ENCODE data around the gene WNT11.
A peak's percentile ranks its signal among the peaks of the same experiment; 100 is the strongest.

Gene WNT11

DNA sequence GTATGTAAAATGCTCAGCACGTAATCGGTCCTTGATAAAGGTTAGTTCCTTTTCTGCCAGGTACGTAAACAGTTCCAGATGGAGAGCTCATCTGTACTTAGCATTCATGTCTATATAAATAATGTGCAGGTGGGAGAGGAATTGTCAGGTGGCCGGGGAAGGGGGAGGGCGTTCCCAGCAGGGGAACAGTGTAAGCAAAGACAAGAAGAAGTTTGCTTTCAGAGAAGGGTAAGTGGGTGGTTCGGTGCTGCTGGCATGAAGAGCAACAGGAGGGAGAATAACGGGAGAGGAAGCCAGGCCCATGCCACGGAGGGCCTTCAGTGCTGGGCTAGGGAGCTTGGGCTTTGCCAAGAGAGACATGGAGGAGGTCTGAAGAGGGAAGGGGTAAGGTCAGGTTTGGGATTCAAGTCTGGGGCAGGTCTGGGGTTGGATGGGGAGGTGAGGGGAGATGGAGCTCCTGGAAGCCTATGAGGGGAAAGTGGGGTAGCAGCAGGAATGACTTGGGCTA is 11.4 kb upstream of the WNT11 start:
- no peak for DNase-seq

DNA sequence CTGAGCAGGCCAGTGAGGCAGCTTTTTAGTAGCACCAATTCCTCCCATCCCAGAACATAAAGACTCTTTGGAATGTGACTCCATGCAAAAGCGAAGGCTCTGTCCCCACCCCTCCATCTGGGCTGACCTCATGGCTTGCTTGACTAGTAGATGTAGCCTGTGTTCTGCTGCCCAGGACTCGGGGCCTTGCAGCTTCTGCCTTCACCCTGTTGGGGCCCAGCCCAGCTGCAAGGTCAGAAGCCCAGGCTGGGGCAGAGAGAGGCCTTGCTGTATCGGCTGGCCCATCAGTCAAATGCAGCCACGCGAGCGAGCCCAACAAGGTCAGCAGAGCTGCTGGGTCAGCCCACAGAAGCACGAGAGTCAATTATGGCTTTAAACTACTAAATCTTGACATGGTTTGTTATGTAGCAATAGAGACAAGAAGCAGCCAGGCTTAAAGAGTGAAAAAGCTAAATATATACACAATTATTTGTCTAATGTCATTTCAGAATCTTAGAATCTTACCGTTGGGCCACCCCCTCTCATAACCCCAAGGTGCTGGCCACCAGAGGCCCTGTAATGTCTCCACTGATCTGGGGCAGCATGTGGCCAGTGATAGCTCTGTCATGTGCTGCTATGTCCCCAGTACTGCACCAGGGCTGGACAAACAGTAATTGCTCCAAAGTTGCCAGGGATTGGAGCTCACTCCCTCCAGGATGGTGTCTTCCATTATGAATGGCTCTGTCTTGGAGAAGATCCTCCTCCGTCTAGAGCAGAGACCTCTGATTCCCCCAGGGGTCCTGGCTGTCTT is 10.4 kb upstream of the WNT11 start:
- no peak for DNase-seq

- DNase-seq, result no peak
Observed at GRCh38 chr11:76215941-76216340, 9.6 kb upstream of the WNT11 start.

GRCh38 chr11:76214968-76215548 is 8.8 kb upstream of the WNT11 start:
- no peak for DNase-seq

DNA sequence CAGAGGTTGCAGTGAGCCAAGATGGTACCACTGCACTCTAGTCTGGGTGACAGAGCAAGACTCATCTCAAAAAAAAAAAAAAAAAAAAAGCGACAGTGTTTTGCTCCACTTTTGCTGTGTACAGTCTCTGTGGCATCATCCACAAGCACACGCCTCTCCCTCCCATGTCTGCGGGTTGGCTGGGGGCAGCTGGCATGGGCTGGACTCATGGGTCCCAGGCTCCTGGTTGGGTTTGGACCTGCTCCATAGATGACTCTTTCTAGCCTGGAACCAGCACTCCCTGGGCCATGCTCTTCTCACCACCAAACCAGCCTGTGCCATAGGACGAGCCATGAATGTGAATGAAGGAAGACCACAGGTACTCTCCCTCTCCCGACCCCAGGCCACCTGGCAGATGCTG is 7.9 kb upstream of the WNT11 start:
- no peak for DNase-seq

GRCh38 chr11:76212086-76213035 is 6.1 kb upstream of the WNT11 start:
- DNase-seq, result no peak

DNA sequence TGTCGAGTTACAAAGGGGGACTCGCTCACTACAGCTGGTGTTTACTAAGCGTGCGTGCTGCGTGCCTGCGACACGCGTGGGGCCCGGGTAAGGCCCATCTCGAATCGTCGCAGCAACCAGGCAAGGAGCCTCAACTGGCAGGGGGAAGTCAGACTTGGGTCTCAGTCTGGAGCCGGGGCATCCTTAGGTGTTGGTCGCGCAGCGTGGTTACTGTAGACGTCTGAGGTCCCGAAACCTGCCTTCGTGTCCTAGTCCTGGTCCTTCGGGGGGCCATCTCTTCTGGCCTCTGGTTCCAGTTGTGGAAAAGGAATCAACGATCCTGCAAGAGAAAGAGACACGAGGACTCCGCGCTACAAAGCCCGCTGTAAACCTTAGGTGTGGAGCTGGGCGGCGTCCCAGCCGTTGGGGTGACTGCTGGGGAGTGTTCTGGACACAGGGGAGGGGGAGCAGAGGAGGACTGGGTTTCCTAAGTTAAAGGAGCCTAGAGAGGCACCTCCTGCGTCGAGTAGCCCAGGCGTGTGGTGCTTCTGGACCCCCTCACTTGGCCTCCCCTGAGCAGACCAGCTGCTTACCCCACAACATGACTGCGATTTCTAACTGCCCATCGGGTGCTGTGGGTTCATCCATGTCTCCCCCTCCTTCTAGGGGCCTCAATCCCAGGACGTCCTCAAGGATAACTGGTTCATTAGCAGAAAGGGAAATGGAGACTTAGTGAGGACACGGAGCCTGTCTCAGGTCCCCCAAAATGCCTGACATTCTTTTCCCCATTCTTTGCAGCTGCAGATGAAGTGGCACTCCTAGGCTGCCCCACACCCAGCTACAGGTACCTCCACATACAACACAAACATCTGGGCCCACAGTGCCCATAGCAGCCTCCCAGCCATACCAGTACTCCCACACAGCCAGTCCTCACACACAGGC is 4.9 kb upstream of the WNT11 start:
- no peak for DNase-seq

DNA sequence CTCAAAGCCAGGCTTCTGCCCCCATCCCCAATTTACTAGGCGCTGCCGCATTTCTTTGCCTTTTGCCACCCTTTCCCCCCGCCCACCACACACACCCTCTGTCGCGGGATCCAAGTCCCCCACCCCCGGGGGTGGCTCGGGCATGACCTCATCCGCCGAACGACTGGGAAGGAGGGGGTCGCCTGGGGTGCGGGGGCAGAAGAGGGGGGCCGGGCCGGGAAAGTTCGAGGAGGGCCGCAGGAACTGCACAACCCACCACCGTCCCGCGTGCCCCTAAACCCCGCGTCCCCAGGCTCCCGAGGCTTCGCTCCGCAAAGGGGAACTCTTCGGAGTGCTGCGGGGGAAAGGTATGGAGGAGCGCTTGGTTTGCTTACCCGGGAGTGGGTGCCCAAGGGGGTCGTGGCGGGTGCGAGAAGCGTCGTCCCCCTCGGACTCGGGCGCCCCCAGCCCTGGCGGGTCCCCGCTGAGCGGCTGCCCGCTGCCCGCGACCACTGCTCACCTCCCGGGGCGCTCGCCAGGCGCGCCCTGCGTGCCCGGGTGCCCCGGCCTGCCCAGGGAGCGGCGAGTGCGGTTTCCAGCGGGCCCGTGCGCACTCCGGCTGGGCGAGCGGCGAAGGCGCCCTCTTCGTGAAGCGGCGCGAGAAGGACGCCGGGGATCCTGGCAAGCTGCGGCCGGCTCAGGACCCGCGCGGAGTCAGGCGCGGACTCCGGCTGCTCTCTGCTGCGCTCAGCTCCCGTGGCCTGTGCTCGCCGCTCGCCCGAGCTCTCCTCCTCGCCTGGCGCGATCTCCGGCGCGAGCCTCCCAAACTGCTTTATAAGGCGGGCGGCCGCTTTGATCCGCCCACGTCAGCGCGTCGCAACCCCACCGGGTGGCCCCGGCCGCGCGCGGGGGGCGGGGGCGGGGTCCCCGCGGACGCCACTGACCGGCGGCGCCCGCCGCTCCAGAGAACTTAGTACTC is 4.0 kb upstream of the WNT11 start:
- no peak for DNase-seq

- no peak for DNase-seq
Observed at GRCh38 chr11:76209375-76209972, 3.2 kb upstream of the WNT11 start.

DNA sequence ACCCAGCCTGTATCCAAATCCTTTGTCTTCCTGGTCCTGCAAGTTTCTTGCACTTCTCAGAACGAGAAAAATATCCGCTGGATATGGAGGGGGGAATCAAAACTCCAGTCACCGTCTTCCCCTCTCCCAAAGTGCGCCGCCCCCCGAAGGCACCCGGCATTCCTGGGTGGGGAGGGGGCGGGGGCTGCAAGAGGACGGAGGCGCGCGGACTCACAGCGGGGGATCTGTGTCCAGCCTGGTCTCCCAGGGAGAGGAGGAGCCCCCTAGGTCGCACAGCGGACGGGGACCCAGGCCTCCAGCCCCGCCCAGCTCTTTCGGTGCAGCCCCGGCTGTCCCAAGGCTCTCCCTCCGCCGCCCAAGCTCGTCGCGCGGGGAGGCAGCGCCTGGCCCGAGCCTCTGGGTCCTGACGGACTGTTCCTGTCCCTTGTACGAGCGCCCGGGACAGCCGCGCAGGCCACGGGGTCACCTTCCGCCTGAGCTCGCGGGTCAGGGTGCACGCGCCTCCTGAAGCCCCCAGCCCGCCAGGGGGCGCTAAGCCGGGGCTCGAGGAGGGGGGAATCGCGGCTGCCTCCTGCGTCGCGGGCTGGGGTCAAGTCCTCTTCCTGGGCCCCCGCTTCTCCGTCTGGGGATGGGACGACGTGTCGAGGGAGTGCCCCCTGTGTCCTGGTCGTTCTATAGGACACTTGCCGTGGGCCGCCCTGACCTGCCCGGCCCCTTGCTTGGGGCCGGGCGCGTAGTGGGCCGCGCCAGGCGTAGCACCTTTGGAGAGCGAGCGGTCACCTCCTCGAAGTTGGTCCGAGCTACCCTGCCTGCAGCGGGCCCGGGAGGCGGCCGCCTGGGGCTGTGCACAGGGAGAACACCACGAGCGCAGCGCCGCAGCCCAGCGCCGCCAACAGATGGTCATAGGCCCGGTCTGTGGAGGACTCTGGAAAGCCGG is 2.4 kb upstream of the WNT11 start:
- peak; percentile 58 to 69 (median 64) for DNase-seq

GRCh38 chr11:76207642-76208401 is 1.5 kb upstream of the WNT11 start:
- peak; percentile 38 to 69 (median 52) for DNase-seq

- DNase-seq, result no peak
Observed at GRCh38 chr11:76206077-76206326, 300 bp downstream of the WNT11 start.

- no peak for DNase-seq
Observed at GRCh38 chr11:76205252-76206076, 838 bp downstream of the WNT11 start.

- DNase-seq, result no peak
Observed at GRCh38 chr11:76203937-76204336, 2.4 kb downstream of the WNT11 start.

GRCh38 chr11:76203131-76203925 is 3.0 kb downstream of the WNT11 start:
- no peak for DNase-seq

GRCh38 chr11:76201672-76202412 is 4.5 kb downstream of the WNT11 start:
- DNase-seq, result no peak
